Stimulated activated CD8-positive, alpha-beta memory T cell treated with anti-CD3 and anti-CD28 coated beads, Interleukin-12 subunit alpha, Interleukin-12 subunit beta, amount 100 ng/mL, for 24 hours (primary cell): Measurements from ENCODE around the gene PDHA2.
"Not testable (repeated sequence)": the region's sequence is repeated elsewhere in the genome, so short reads cannot be mapped to it uniquely, and the experiment has no call there.

ENCODE experiments used
- DNase-seq: peaks from one replicate; pipeline ENCODE4 v3.0.0-alpha.2; 2020; ENCODE audit errors: extremely low read depth

The PDHA2 gene

GRCh38 chr4:95839891-95840290 is at the start of gene PDHA2:
Gene PDHA2 (plus strand): TSS chr4:95840093. CDS start chr4:95840151, 58 bp downstream.
- no peak for DNase-seq

GRCh38 chr4:95798003-95798402 is 41.9 kb upstream of the PDHA2 start:
- no peak for DNase-seq

DNA sequence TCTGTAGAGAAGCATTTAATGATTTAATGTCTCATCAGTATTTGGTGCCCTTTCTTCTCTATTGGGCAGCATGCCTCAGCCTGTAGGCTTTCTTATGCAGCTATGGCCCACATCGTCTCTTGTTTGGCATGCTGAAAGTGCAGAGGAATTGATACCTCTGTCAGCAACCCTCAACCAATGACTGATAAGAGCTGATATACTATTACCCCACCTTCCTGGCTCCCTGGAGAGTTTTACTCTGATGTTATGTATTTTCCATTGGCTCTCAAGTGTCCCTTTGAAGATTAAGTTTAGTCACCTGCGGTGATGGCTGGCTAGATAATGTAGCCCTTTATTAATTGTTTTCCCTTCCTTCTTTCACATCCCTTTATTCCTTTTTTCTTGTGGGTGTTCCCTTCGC is 41.2 kb upstream of the PDHA2 start:
- no peak for DNase-seq

DNA sequence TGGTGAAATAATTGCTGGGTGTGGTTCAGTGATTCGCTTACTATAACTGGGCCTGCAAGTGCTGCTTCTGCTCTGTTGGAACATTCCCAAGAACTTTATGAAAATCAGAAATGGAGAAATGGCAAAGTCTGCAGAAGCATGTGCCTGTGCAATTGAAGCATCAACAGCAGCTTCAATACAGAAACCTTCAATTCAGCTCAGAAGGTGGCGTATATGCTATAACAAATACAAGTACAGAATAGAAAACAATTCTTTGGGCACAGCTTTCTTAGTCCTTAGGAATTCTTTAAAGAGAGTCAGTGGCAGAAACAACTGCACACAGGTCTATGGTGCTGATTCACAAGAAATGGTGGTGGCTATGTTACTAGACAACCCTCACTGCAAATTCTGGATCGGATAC is 18.0 kb upstream of the PDHA2 start:
- no peak for DNase-seq

GRCh38 chr4:95825546-95825945 is 14.3 kb upstream of the PDHA2 start:
- DNase-seq, result no peak

DNA sequence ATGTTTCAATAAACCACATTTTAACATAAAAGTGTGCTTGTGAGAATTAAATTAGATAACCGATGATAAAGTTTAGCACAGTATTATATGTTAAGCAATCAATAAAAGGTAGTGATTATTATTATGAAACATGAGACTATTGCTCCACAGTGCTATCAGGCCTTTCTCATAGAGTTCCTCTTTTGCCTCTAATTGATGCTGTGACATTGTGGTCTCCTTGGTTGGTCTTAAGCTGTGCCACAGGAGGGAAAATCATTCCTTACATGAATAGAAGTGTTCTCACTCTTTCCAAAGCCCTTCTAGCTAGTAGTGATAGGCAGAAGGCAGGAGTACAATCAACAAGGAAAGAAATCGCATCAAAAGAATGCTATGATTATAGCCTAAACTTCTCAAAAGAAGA is 9.2 kb upstream of the PDHA2 start:
- DNase-seq, result no peak

- no peak for DNase-seq
Observed at GRCh38 chr4:95831166-95831565, 8.7 kb upstream of the PDHA2 start.

DNA sequence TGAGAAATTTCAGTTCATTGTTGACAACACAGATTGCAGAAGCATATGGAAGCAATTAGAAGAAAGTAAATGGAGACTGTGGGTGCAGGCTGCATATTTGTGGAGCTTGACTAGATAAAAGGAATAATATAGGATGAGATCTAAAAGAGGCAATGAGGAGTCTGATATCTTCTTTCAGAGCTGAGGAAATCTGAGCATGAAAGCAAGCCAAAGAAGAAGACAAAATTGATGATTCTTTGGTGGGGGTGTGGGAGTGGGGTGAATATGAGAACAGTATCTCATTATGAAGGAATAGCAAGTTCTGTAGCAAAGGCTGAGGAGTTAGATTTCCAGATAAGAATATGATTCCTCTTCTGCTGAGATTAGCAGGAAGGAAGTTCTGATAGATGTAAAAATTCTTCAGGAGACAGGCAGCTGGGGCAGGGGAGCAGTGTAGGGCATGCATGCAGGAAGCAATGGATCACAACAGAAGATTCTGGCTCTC is 6.1 kb upstream of the PDHA2 start:
- DNase-seq, result no peak

- no peak for DNase-seq
Observed at GRCh38 chr4:95835672-95836071, 4.2 kb upstream of the PDHA2 start.

DNA sequence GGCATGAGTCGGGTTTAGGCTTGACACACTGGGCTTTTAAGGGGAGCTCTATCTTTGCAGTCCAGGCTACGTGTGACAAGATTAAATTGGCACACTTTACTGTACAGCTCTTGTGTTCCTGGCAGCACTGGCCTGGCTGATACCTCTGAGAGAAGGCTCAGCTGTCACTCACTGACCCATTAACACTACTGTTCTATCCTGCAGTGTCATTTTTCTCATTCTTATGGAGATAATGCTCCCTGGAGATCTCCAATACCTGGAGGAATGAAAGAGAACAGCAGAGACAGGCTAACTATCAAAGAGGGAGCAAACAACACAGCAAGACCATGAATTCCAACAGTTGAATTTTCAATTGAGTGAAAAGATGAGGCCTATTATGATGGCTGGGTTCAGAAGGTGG is 1.7 kb upstream of the PDHA2 start:
- no peak for DNase-seq

DNA sequence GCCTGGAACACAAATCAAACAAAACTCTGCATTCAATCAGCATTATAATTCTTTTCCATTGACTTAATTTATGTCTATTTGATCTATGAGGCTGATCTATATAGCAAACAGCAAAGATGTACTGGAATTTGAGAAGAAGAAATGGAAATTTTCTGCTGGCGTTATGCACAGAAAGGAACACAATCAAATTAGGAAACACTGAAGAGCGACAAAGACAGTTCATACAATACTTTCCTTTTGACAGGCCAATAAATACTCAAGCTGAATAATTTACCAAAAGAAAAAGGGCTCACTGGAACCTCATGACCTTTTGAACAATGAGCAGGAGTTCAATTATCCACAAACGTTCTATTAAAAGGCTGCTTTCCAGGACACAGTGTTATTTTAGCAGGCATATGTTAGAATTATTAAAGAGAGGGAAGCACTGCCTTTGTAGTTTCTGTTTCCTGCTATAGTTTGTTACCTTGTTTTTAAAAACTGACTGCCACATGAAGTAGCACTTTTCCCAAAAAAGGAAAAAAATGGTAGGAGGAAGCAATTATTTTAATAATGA is 8.1 kb downstream of the PDHA2 start:
- DNase-seq, result no peak

GRCh38 chr4:95850161-95850560 is 10.3 kb downstream of the PDHA2 start:
- no peak for DNase-seq

- DNase-seq, result no peak
Observed at GRCh38 chr4:95857761-95858160, 17.9 kb downstream of the PDHA2 start.

DNA sequence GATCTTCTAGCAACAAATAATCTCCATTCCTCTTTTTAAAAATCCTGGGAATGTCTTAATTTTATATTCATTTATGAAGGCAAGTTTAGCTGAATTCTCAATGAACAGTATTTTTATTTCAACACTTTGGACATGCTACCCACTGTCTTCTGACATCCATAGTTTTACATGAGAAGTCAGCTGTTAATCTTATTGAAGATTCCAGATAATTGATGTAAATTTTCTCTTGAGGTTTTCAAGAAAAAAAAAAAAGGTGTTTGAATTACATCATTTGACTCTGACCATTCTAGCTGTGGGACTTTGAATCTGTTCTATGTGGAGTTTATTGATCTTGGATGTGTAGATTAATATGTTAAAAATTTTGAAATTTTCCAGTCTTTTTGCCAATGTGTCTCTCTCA is 28.0 kb downstream of the PDHA2 start:
- DNase-seq, result no peak

GRCh38 chr4:95869414-95869813 is 29.5 kb downstream of the PDHA2 start:
- DNase-seq, result not testable (repeated sequence)

- no peak for DNase-seq
Observed at GRCh38 chr4:95869961-95870500, 30.1 kb downstream of the PDHA2 start.

DNA sequence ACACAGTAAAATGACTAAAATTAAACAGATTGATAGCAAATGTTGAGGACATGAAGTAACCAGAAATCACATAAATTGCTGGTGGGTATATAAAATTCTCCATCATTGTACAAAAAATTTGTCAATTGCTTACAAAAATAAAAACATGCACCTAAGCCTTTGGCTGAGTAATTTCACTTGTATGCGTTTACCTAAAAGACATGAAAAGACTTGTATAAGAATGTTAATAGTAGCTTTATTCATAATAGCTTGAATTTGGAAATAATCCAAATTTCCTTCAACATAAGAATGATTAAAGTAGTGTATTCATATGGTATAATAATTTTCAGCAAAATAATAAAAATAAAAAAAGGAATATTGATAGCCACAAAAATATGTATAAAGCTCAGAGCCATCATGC is 37.7 kb downstream of the PDHA2 start:
- DNase-seq, result no peak

GRCh38 chr4:95887551-95887950 is 47.7 kb downstream of the PDHA2 start:
- no peak for DNase-seq

- DNase-seq, result no peak
Observed at GRCh38 chr4:95889662-95890061, 49.8 kb downstream of the PDHA2 start.
